BLaER1 treated with 17β-estradiol and CSF1 and Interleukin-3, amounts not matched to agents 10 nM and 100 nM (cell line): ENCODE data around the gene STRN.

Experiments
- H3K27ac ChIP-seq, 11 experiments: shearing (Covaris generic); formaldehyde crosslinking; 2 replicates each; pipeline ENCODE4 v1.8.1; 2022
- H3K27me3 ChIP-seq, 11 experiments: shearing (Covaris generic); formaldehyde crosslinking; 2 replicates each; pipeline ENCODE4 v1.8.1; 2022
- H3K36me3 ChIP-seq, 11 experiments: shearing (Covaris generic); formaldehyde crosslinking; 2 replicates each; pipeline ENCODE4 v1.8.1; 2022
- H3K4me1 ChIP-seq, 10 experiments: shearing (Covaris generic); formaldehyde crosslinking; 2 replicates each; pipeline ENCODE4 v1.8.1; 2022
- H3K4me2 ChIP-seq, 11 experiments: shearing (Covaris generic); formaldehyde crosslinking; 2 replicates each; pipeline ENCODE4 v1.8.1; 2022
- H3K4me3 ChIP-seq, 10 experiments: shearing (Covaris generic); formaldehyde crosslinking; 2 replicates each; pipeline ENCODE4 v1.8.1; 2022
- H3K9ac ChIP-seq, 11 experiments: shearing (Covaris generic); formaldehyde crosslinking; 2 replicates each; pipeline ENCODE4 v1.8.1; 2022
- H3K9me3 ChIP-seq, 11 experiments: shearing (Covaris generic); formaldehyde crosslinking; replicated peaks in 1 of 11; 2 replicates each; pipeline ENCODE4 v1.8.1; 2022
- H4K20me1 ChIP-seq, 11 experiments: shearing (Covaris generic); formaldehyde crosslinking; 2 replicates each; pipeline ENCODE4 v1.8.1; 2022
- Cebpa-rat ChIP-seq, 11 experiments: shearing (Covaris generic); IDR thresholded peaks; 2 replicates each; pipeline ENCODE4 v1.8.1; 2022

Gene STRN

DNA sequence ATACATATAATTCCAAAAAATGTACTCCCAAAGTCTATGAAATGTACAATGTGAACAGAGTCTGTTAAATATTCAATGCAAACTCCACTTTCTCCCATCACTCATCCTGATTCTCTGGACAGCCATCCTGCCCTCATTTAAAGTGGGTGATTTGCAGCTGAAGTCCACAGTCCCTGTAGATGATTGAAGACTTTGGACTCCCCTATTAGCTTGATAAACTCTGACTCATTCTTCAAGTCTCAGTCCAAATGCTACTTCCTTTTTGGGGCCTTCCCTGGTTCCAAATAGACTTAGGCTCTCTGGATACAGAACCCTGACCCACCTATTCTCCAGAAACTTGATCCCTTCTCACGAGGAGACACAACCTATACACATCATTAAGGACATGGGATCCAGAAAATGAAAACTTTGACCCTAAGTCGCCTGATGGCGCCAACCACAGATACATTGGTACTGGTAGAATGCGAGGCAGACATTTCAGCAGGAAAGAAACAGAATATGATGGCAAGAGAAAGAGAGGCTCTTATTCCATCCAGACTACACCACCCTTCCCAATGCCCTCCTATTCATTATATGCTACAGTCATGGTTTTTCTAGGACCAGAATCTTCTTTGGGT lies 147.1 kb downstream of the STRN start:
- H3K4me2 ChIP-seq = no peak overlapping the region
- no peaks in the 10 kb centered on the region for H3K36me3 ChIP-seq
- TF ChIP-seq Cebpa-rat (IDR thresholded peaks at IDR 0.05) = no peak
- H3K27me3 ChIP-seq = no peaks in the 10 kb centered on the region
- no peak overlapping the region for H3K27ac ChIP-seq
- no peak overlapping the region for H3K4me3 ChIP-seq
- no peak overlapping the region for H3K9ac ChIP-seq
- no peaks in the 10 kb centered on the region for H3K9me3 ChIP-seq
- peaks cover 0 to 7% (median 2%) of the 10 kb centered on the region in 10 experiments; a peak in 5 of 20 replicates for H3K4me1 ChIP-seq
- no peaks in the 10 kb centered on the region for H4K20me1 ChIP-seq

DNA sequence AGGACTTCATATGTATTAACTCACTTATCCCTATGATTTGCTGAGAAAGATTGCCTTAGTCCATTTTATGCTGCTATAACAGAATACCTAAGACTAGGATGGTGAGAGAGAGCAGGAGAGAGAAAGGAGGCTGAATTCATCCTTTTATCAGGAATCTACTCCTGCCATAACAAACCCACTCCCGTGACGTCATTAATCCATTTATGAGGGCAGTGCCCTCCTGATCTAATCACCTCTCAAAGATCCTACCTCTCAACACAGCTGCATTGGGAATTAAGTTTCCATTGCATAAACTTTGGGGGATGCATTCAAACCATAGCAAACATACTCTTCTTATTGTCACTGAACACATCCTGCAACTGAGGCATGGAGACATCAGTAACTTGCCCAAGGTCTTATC lies 147.8 kb downstream of the STRN start:
- no peaks in the 10 kb centered on the region for H3K27me3 ChIP-seq
- no peak for TF ChIP-seq Cebpa-rat (IDR thresholded peaks at IDR 0.05)
- H3K9me3 ChIP-seq = no peaks in the 10 kb centered on the region
- H3K27ac ChIP-seq = no peak overlapping the region
- H3K4me2 ChIP-seq = no peak overlapping the region
- no peak overlapping the region for H3K9ac ChIP-seq
- H3K4me1 ChIP-seq = peaks cover 0 to 7% (median 0%) of the 10 kb centered on the region in 10 experiments; a peak in 4 of 20 replicates
- H3K36me3 ChIP-seq = no peaks in the 10 kb centered on the region
- no peaks in the 10 kb centered on the region for H4K20me1 ChIP-seq
- H3K4me3 ChIP-seq = no peak overlapping the region

DNA sequence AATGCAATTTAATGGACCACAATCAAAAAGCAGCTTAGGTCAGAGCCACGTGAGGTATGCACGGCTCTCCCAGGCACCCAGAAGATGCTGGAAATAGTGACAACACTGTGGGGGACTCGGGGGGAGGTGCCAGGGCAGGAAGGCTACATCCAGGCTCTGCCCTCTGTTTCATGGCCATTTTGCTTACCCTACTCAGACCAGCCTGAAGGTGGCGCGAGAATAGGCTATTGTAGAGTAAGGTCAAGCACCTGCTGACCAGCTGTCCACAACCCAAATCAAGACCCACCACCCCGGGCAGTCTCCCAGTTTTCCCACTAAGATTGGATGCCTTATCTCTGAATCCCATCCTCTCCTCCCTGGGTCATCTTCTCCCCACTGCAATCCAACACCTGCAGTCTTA lies 154.1 kb downstream of the STRN start:
- no peak overlapping the region for H3K4me2 ChIP-seq
- no peaks in the 10 kb centered on the region for H3K36me3 ChIP-seq
- peaks cover 0 to 6% (median 0%) of the 10 kb centered on the region in 10 experiments; a peak in 4 of 20 replicates for H3K4me1 ChIP-seq
- H3K9ac ChIP-seq = no peak overlapping the region
- H3K9me3 ChIP-seq = peaks cover 0 to 7% (median 0%) of the 10 kb centered on the region in 11 experiments; a peak in 1 of 22 replicates
- TF ChIP-seq Cebpa-rat (IDR thresholded peaks at IDR 0.05) = no peak
- H3K4me3 ChIP-seq = no peak overlapping the region
- no peak overlapping the region for H3K27ac ChIP-seq
- no peaks in the 10 kb centered on the region for H4K20me1 ChIP-seq
- H3K27me3 ChIP-seq = no peaks in the 10 kb centered on the region

DNA sequence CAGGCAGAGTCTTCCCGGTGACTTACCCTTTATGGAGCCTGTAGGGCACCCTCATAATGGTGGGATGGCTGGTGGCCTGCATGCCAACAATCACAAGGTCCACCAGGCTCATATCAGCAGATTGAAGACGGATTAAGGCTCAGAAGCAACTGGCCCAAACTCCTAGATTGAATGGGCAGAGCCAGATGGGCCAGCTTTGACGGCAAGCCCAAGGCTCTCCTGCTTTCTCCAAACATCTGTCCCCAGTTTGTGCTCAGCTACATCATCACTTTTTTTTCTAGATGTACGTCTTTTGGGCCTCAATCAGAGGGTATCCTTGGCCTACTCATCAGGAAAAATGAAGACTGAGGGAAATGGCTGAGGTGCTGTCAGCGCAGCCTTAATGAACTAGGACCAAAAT lies 155.3 kb downstream of the STRN start:
- no peak overlapping the region for H3K4me3 ChIP-seq
- H3K27me3 ChIP-seq = no peaks in the 10 kb centered on the region
- H3K36me3 ChIP-seq = no peaks in the 10 kb centered on the region
- H3K9ac ChIP-seq = no peak overlapping the region
- 0 out of 20 replicates have a peak, but pooled peaks cover 0 to under 1% (median 0%) of the 10 kb centered on the region in 10 experiments for H3K4me1 ChIP-seq
- no peak overlapping the region for H3K27ac ChIP-seq
- H4K20me1 ChIP-seq = no peaks in the 10 kb centered on the region
- peaks cover 0 to 7% (median 0%) of the 10 kb centered on the region in 11 experiments; a peak in 1 of 22 replicates for H3K9me3 ChIP-seq
- no peak for TF ChIP-seq Cebpa-rat (IDR thresholded peaks at IDR 0.05)
- H3K4me2 ChIP-seq = no peak overlapping the region

DNA sequence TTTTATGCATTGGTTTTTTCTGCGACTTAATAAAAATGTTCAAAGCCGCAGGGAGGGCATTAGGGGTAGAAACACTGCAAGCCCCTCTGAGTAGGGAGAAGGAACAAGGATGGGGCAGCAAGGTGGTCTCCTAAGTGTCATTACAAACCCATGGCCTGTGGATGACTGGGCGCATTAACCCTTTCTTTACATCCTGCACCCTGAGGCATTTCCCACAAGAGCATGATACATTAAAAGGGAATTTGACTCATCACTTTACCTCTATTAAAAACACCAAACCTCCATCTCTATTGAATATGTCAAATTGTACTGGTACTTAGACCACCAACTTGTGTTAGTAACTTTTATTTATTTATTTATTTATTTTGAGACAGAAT lies 157.3 kb downstream of the STRN start:
- Histone ChIP-seq H3K27ac (no peak overlapping the region), H3K4me1 (peaks cover 0 to 8% (median 2%) of the 10 kb centered on the region in 10 experiments; a peak in 1 of 20 replicates), H3K9ac (no peak overlapping the region), H3K4me3 (no peak overlapping the region), H3K27me3 (no peaks in the 10 kb centered on the region), H3K4me2 (no peak overlapping the region), H3K36me3 (no peaks in the 10 kb centered on the region), H3K9me3 (peaks cover 0 to 7% (median 0%) of the 10 kb centered on the region in 11 experiments; a peak in 1 of 22 replicates), H4K20me1 (no peaks in the 10 kb centered on the region)
- no peak for TF ChIP-seq Cebpa-rat (IDR thresholded peaks at IDR 0.05)

DNA sequence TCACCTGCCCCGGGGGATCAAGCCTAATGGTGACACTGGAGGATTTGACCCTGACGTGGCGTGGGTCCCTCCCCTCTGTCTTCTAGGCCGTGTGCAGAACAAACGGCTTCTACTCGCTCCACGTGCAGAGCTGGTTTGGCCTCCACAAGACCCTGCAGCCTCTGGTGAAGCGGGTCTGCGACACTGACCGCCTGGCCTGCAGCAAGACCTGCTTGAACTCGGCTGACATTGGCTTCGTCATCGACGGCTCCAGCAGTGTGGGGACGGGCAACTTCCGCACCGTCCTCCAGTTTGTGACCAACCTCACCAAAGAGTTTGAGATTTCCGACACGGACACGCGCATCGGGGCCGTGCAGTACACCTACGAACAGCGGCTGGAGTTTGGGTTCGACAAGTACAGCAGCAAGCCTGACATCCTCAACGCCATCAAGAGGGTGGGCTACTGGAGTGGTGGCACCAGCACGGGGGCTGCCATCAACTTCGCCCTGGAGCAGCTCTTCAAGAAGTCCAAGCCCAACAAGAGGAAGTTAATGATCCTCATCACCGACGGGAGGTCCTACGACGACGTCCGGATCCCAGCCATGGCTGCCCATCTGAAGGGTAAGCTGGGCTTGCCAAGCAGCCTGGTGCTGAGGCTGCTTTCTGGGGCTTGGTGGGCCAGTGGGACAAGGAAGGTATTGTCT lies 157.8 kb downstream of the STRN start:
- no peaks in the 10 kb centered on the region for H3K36me3 ChIP-seq
- H3K4me3 ChIP-seq = no peak overlapping the region
- H4K20me1 ChIP-seq = no peaks in the 10 kb centered on the region
- no peak overlapping the region for H3K4me2 ChIP-seq
- H3K9me3 ChIP-seq = peaks cover 0 to 7% (median 0%) of the 10 kb centered on the region in 11 experiments; a peak in 1 of 22 replicates
- peaks cover 0 to 8% (median 2%) of the 10 kb centered on the region in 10 experiments; a peak in 1 of 20 replicates for H3K4me1 ChIP-seq
- no peak for TF ChIP-seq Cebpa-rat (IDR thresholded peaks at IDR 0.05)
- no peak overlapping the region for H3K27ac ChIP-seq
- no peak overlapping the region for H3K9ac ChIP-seq
- no peaks in the 10 kb centered on the region for H3K27me3 ChIP-seq

DNA sequence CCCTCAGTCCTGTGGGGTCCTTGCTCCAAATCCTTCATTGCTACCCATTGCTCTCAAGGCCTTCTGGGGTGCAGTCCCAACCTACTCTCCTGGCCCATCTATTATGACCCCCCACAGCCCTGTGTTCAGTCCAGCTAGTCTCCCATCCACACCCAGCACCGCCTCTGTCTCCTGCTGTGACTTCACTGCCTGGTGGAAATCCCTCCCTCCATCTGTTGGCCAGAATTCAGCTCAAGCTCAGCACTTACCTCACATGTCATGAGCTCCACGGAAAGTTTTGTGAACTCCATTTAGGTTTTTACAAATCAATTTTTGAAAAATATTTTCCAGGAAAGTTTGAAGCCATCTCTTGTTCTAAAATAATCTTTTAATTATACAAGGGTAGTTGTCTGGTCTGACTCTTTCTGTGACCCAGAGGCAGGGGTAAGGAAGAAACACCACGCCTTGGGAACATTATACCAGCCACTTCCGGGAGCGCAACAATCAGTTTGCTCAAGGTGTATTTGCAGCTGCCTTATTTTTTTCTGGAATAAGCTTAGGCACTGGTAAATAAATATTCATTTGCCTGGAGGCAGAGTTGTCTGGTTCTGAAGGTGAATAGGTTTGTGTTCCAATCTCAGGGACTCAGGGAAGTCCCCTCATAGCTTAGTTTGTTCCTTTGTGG lies 159.0 kb downstream of the STRN start:
- peaks cover 0 to 7% (median 0%) of the 10 kb centered on the region in 11 experiments; a peak in 1 of 22 replicates for H3K9me3 ChIP-seq
- no peak for TF ChIP-seq Cebpa-rat (IDR thresholded peaks at IDR 0.05)

DNA sequence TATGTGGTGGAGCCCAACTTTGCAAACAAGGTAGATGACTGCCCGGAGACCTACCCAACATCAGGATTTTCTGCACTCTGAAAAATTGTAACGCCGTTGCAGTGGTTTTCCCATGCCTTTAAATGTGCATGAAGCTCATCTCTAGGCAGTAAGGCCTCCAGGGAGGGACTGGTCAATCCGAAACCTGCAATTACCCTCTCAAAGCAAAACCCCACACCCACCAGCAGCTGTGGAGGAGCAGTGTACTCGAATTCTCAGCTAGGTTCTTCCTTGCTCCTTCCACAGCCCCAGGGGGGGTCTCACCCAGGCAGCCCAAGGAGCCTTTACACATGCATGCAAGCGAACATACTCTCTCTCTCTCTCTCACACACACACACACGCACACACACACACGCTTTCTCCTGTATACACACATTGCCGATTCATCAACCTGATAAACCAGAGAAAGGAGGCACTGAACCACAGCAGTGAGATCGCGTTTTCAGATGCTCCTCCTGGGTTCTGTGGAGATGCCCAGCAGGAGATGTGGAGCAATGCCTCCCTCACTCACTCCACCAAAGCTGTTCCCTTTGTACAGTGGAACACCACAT lies 160.6 kb downstream of the STRN start:
- Histone ChIP-seq H3K27ac (no peak overlapping the region), H3K4me2 (no peak overlapping the region; a peak in 1 of 22 replicates), H3K9me3 (peaks cover 0 to 7% (median 0%) of the 10 kb centered on the region in 11 experiments; a peak in 1 of 22 replicates), H3K36me3 (no peaks in the 10 kb centered on the region), H3K4me3 (no peak overlapping the region), H3K4me1 (peaks cover 0 to 8% (median 2%) of the 10 kb centered on the region in 10 experiments; a peak in 1 of 20 replicates), H3K27me3 (no peaks in the 10 kb centered on the region), H4K20me1 (no peaks in the 10 kb centered on the region), H3K9ac (no peak overlapping the region)
- TF ChIP-seq Cebpa-rat (IDR thresholded peaks at IDR 0.05) = no peak

More for the DNA sequence above, 159.0 kb downstream of the STRN start:
- Histone ChIP-seq H3K4me1 (peaks cover 0 to 8% (median 2%) of the 10 kb centered on the region in 10 experiments; a peak in 1 of 20 replicates), H3K4me3 (no peak overlapping the region), H3K36me3 (no peaks in the 10 kb centered on the region), H3K9ac (no peak overlapping the region), H3K27me3 (no peaks in the 10 kb centered on the region), H3K27ac (no peak overlapping the region), H4K20me1 (no peaks in the 10 kb centered on the region), H3K4me2 (no peak overlapping the region)

DNA sequence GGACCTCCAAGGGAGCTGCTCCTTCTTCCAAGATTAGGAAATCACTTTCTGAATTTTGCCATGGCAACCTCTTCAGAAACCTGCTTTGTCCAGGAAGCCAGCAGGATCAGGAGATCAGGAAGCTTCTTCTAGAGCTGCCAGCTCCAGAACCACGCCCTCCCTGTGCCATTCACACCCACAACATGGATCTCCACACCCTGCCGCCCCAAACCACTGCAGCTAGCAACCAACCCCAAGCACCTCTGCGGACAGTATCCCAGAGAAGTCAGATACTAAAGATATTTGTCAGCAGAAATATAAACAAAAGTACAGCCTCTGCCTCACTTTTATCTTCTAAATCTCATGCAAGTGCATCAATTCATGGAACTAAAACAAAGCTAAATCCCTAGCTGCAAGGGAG lies 163.4 kb downstream of the STRN start:
- H3K36me3 ChIP-seq = no peaks in the 10 kb centered on the region
- H3K4me3 ChIP-seq = no peak overlapping the region
- H3K4me1 ChIP-seq = peaks cover 0 to 8% (median 2%) of the 10 kb centered on the region in 10 experiments; a peak in 1 of 20 replicates
- H3K9me3 ChIP-seq = 0 out of 22 replicates have a peak, but pooled peaks cover 0 to under 1% (median 0%) of the 10 kb centered on the region in 11 experiments
- H3K27me3 ChIP-seq = no peaks in the 10 kb centered on the region
- H3K4me2 ChIP-seq = no peak overlapping the region
- H3K27ac ChIP-seq = no peak overlapping the region
- H3K9ac ChIP-seq = no peak overlapping the region
- H4K20me1 ChIP-seq = no peaks in the 10 kb centered on the region
- no peak for TF ChIP-seq Cebpa-rat (IDR thresholded peaks at IDR 0.05)
